ENCODE results near the gene FGFR4. TPM values are rescaled to one million over a fixed set of nuclear protein-coding genes. Genes with fewer than 3 reads are reported as not detected.

The FGFR4 gene
- total and polyA plus RNA-seq, 9 donors, result 84.8 to 237 (median 175) TPM

DNA sequence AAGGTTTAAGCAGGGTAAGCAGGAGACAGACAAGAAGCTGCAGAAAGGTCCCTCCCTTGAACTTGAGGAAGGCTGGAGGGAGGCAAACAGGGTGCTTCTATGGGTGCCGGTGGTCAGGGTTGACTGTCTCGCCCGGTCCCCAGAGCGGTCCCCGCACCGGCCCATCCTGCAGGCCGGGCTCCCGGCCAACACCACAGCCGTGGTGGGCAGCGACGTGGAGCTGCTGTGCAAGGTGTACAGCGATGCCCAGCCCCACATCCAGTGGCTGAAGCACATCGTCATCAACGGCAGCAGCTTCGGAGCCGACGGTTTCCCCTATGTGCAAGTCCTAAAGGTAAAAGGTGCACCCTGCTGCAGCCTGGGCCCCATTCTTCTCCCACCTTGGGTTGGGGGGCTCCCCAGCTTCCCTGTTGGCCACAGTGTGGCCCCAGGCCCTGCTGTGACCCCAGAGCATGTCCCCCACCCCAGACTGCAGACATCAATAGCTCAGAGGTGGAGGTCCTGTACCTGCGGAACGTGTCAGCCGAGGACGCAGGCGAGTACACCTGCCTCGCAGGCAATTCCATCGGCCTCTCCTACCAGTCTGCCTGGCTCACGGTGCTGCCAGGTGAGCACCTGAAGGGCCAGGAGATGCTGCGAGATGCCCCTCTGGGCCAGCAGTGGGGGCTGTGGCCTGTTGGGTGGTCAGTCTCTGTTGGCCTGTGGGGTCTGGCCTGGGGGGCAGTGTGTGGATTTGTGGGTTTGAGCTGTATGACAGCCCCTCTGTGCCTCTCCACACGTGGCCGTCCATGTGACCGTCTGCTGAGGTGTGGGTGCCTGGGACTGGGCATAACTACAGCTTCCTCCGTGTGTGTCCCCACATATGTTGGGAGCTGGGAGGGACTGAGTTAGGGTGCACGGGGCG, 5.7 kb downstream of the FGFR4 start:
- Histone ChIP-seq H3K27me3 (ENCODE audit: control insufficient read depth, insufficient read depth, low read length) (no peaks in the 10 kb centered on the region), H3K4me3 (ENCODE audit: low read length) (no peak overlapping the region), H3K9me3 (replicated peaks; ENCODE audit: control insufficient read depth, low read depth, low read length) (no peaks in the 10 kb centered on the region), H3K4me1 (ENCODE audit: control insufficient read depth, insufficient read depth, low read length) (peaks cover 94% of the 10 kb centered on the region), H3K36me3 (ENCODE audit: control insufficient read depth, insufficient read depth, low read length) (peaks cover 82% of the 10 kb centered on the region), H3K27ac (ENCODE audit: low read length) (no peak overlapping the region)
- 83% methylated on average over 32 of the region's 32 CpGs for WGBS (ENCODE audit: insufficient coverage)
- DNase-seq, result no peak

- peaks cover 85% of the 10 kb centered on the region for H3K36me3 ChIP-seq (ENCODE audit: control insufficient read depth, insufficient read depth, low read length)
- no peaks in the 10 kb centered on the region for H3K27me3 ChIP-seq (ENCODE audit: control insufficient read depth, insufficient read depth, low read length)
- peaks cover 98% of the 10 kb centered on the region for H3K4me1 ChIP-seq (ENCODE audit: control insufficient read depth, insufficient read depth, low read length)
- DNase-seq, result no peak
- H3K27ac ChIP-seq (ENCODE audit: low read length), result peak overlapping the region; percentile 20
- no peak overlapping the region for H3K4me3 ChIP-seq (ENCODE audit: low read length)
- H3K9me3 ChIP-seq (replicated peaks; ENCODE audit: control insufficient read depth, low read depth, low read length), result no peaks in the 10 kb centered on the region
- 89% methylated on average over 39 of the region's 40 CpGs for WGBS (ENCODE audit: insufficient coverage)
These were observed 6.5 kb downstream of the FGFR4 start for GRCh38 chr5:177093082-177093712.

- H3K27ac ChIP-seq (ENCODE audit: low read length), result peak overlapping the region; percentile 80
- H3K36me3 ChIP-seq (ENCODE audit: control insufficient read depth, insufficient read depth, low read length), result peaks cover 83% of the 10 kb centered on the region
- H3K27me3 ChIP-seq (ENCODE audit: control insufficient read depth, insufficient read depth, low read length), result no peaks in the 10 kb centered on the region
- 100% methylated on average over 1 of the region's 6 CpGs for WGBS (ENCODE audit: insufficient coverage)
- no peaks in the 10 kb centered on the region for H3K9me3 ChIP-seq (replicated peaks; ENCODE audit: control insufficient read depth, low read depth, low read length)
- H3K4me3 ChIP-seq (ENCODE audit: low read length), result no peak overlapping the region
- no peak for DNase-seq
- H3K4me1 ChIP-seq (ENCODE audit: control insufficient read depth, insufficient read depth, low read length), result peaks cover 98% of the 10 kb centered on the region
These were observed 7.1 kb downstream of the FGFR4 start for GRCh38 chr5:177093803-177094202.

DNA sequence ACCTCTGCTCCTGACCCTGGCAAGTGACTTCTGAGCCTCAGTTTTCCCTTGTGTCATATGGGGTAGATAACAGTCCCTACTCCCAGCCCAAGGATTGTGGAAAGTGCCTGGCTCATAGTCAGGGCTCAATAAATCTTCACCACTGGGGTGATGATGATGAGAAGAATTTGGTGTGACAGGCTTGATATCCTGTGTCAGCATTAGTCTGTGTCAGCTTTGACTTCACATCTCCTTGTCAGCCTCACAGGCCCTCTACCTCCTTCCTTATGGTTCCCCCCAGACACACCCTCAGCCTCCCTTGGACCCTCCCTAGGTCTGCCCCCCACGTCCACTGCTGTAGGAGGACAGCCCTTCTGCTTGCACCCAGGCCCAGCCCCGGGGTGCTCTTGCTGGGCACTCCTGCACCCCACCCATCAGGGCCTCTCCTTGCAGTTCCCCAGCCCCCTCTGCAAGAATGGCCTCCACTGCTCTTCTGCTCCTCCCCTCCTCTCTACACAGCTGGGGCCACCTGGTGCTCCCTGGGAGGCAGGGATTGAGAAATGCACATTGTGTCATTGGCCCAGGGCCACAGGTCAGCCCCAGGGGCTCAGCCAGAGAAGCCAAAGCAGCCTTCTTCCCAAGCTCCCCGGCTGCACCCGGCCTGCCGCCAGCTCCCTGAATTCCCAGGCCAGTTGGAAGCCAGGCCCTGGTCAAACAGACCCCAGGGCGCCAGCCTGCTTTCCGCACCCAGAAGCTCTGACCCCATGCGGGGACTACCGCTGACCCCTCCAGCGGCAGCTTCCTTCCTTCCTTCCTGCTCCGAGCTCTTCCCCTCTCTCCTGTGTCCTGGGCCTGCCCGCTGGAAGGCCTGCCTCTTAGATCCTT, 7.7 kb downstream of the FGFR4 start:
- 21% methylated on average over 12 of the region's 12 CpGs for WGBS (ENCODE audit: insufficient coverage)
- Histone ChIP-seq H3K4me1 (ENCODE audit: control insufficient read depth, insufficient read depth, low read length) (peaks cover 98% of the 10 kb centered on the region), H3K27ac (ENCODE audit: low read length) (peak overlapping the region; percentile 80), H3K4me3 (ENCODE audit: low read length) (no peak overlapping the region), H3K36me3 (ENCODE audit: control insufficient read depth, insufficient read depth, low read length) (peaks cover 76% of the 10 kb centered on the region), H3K27me3 (ENCODE audit: control insufficient read depth, insufficient read depth, low read length) (no peaks in the 10 kb centered on the region), H3K9me3 (replicated peaks; ENCODE audit: control insufficient read depth, low read depth, low read length) (no peaks in the 10 kb centered on the region)
- DNase-seq, result peak; percentile 93

GRCh38 chr5:177095088-177095669, 8.5 kb downstream of the FGFR4 start:
- Histone ChIP-seq H3K9me3 (replicated peaks; ENCODE audit: control insufficient read depth, low read depth, low read length) (no peaks in the 10 kb centered on the region), H3K4me3 (ENCODE audit: low read length) (peak overlapping the region; percentile 21), H3K27me3 (ENCODE audit: control insufficient read depth, insufficient read depth, low read length) (no peaks in the 10 kb centered on the region), H3K4me1 (ENCODE audit: control insufficient read depth, insufficient read depth, low read length) (peaks cover 96% of the 10 kb centered on the region), H3K36me3 (ENCODE audit: control insufficient read depth, insufficient read depth, low read length) (peaks cover 70% of the 10 kb centered on the region), H3K27ac (ENCODE audit: low read length) (peak overlapping the region; percentile 80)
- 42% methylated on average over 26 of the region's 28 CpGs for WGBS (ENCODE audit: insufficient coverage)
- DNase-seq, result no peak

DNA sequence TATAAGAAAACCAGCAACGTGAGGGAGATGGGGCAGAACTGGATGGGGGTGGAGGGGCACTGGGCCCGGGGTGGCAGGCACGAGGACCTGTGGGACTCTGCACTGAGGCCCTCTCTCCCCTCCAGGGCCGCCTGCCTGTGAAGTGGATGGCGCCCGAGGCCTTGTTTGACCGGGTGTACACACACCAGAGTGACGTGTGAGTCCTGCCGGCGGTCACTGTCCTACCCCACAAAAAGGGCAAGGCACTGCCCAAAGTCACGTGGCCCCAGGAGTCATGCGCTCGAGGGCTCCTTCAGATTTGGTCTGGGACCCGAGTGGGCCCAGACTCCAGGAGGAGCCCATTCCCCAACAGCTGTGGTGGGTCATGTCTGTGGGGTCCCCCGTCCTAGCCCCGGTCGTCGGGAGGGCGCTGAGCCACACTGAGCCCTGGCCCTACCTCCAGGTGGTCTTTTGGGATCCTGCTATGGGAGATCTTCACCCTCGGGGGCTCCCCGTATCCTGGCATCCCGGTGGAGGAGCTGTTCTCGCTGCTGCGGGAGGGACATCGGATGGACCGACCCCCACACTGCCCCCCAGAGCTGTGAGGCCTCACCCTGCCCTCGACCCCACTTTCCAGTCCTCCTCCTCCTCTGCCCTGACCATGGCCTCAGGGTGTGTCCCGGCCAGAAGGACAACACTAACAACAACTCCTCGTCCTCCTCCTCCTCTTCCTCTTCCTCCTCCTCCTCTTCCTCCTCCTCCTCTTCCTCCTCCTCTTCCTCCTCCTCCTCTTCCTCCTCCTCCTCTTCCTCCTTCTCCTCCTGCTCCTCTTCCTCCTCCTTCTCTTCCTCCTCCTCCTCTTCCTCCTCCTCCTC, 9.7 kb downstream of the FGFR4 start:
- Histone ChIP-seq H3K27ac (ENCODE audit: low read length) (peak overlapping the region; percentile 55), H3K36me3 (ENCODE audit: control insufficient read depth, insufficient read depth, low read length) (peaks cover 61% of the 10 kb centered on the region), H3K4me1 (ENCODE audit: control insufficient read depth, insufficient read depth, low read length) (peaks cover 96% of the 10 kb centered on the region), H3K9me3 (replicated peaks; ENCODE audit: control insufficient read depth, low read depth, low read length) (no peaks in the 10 kb centered on the region), H3K27me3 (ENCODE audit: control insufficient read depth, insufficient read depth, low read length) (no peaks in the 10 kb centered on the region), H3K4me3 (ENCODE audit: low read length) (no peak overlapping the region)
- 83% methylated on average over 22 of the region's 29 CpGs for WGBS (ENCODE audit: insufficient coverage)
- no peak for DNase-seq

DNA sequence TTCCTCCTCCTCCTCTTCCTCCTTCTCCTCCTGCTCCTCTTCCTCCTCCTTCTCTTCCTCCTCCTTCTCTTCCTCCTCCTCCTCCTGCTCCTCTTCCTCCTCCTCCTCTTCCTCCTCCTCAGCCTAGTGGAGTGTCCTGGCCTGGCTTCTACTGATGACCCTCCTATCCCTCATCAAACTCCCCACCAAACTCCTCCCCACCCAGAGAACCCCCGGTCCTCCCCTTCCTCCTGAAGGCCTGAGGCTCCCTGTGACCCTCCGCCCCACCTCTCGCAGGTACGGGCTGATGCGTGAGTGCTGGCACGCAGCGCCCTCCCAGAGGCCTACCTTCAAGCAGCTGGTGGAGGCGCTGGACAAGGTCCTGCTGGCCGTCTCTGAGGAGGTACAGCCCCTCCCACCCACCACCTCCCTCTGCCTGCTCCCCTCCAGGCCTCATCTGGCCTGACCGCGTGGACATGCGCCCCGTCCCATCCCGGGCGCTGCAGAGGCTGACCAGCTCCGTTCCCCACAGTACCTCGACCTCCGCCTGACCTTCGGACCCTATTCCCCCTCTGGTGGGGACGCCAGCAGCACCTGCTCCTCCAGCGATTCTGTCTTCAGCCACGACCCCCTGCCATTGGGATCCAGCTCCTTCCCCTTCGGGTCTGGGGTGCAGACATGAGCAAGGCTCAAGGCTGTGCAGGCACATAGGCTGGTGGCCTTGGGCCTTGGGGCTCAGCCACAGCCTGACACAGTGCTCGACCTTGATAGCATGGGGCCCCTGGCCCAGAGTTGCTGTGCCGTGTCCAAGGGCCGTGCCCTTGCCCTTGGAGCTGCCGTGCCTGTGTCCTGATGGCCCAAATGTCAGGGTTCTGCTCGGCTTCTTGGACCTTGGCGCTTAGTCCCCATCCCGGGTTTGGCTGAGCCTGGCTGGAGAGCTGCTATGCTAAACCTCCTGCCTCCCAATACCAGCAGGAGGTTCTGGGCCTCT, 10.6 kb downstream of the FGFR4 start:
- DNase-seq, result no peak
- no peaks in the 10 kb centered on the region for H3K9me3 ChIP-seq (replicated peaks; ENCODE audit: control insufficient read depth, low read depth, low read length)
- peak overlapping the region; percentile 99 for H3K27ac ChIP-seq (ENCODE audit: low read length)
- no peak overlapping the region for H3K4me3 ChIP-seq (ENCODE audit: low read length)
- peaks cover 53% of the 10 kb centered on the region for H3K36me3 ChIP-seq (ENCODE audit: control insufficient read depth, insufficient read depth, low read length)
- 74% methylated on average over 27 of the region's 30 CpGs for WGBS (ENCODE audit: insufficient coverage)
- no peaks in the 10 kb centered on the region for H3K27me3 ChIP-seq (ENCODE audit: control insufficient read depth, insufficient read depth, low read length)
- H3K4me1 ChIP-seq (ENCODE audit: control insufficient read depth, insufficient read depth, low read length), result peaks cover 92% of the 10 kb centered on the region

DNA sequence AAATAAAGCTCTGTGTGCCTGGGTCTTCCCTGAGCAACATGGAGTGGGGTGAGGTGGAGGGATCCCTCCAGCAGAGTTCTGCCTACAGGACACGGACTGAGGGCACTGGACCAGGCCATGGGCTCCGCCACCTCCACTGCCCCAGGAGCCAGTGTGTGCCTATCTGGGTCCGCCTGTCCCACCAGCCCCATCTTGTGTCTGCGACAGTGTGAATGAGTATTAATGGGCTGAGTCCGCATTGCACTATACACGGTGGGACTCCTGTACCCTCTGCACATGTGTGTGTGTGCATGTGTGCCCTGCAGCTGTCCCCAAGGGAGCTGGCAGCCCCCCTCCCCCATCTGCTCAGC, 11.4 kb downstream of the FGFR4 start:
- Histone ChIP-seq H3K4me3 (ENCODE audit: low read length) (no peak overlapping the region), H3K27ac (ENCODE audit: low read length) (peak overlapping the region; percentile 99), H3K4me1 (ENCODE audit: control insufficient read depth, insufficient read depth, low read length) (peaks cover 86% of the 10 kb centered on the region), H3K9me3 (replicated peaks; ENCODE audit: control insufficient read depth, low read depth, low read length) (no peaks in the 10 kb centered on the region), H3K36me3 (ENCODE audit: control insufficient read depth, insufficient read depth, low read length) (peaks cover 45% of the 10 kb centered on the region), H3K27me3 (ENCODE audit: control insufficient read depth, insufficient read depth, low read length) (no peaks in the 10 kb centered on the region)
- 60% methylated on average over 1 of the region's 6 CpGs for WGBS (ENCODE audit: insufficient coverage)
- DNase-seq, result no peak

Measured in muscle of leg (tissue), 11 donors.